Choroid plexus epithelial cell (primary cell): ENCODE measurements around the gene ZNF814.
"Not testable (repeated sequence)": the region's sequence is repeated elsewhere in the genome, so short reads cannot be mapped to it uniquely, and the experiment has no call there.

Experiments used
- DNase-seq: peaks from one replicate; pipeline ENCODE4 v3.0.0-alpha.2; 2010; ENCODE audit warnings: low read depth
- H3K4me3 ChIP-seq: 2 replicates; pipeline ENCODE4 v1.5.1; 2011; ENCODE audit warnings: low read depth, mild to moderate bottlenecking, control low read depth, low read length, moderate library complexity
- CTCF ChIP-seq: conservative IDR thresholded peaks from 2 replicates; pipeline ENCODE4 v1.5.1; 2011; ENCODE audit warnings: low read depth, mild to moderate bottlenecking, control low read depth, inconsistent platforms, low read length, moderate library complexity

The ZNF814 gene

GRCh38 chr19:57907394-57907793, 18.6 kb upstream of the ZNF814 start:
- no peak for DNase-seq
- no peak for TF ChIP-seq CTCF
- no peak overlapping the region for H3K4me3 ChIP-seq

GRCh38 chr19:57905258-57905657, 16.4 kb upstream of the ZNF814 start:
- no peak for DNase-seq
- no peak overlapping the region for H3K4me3 ChIP-seq
- TF ChIP-seq CTCF: no peak

GRCh38 chr19:57903618-57904184, 14.9 kb upstream of the ZNF814 start:
- DNase-seq: no peak
- TF ChIP-seq CTCF: no peak
- no peak overlapping the region for H3K4me3 ChIP-seq

GRCh38 chr19:57900311-57900710, 11.5 kb upstream of the ZNF814 start:
- TF ChIP-seq CTCF: no peak

GRCh38 chr19:57890706-57891105, 1.9 kb upstream of the ZNF814 start:
- not testable (repeated sequence) for H3K4me3 ChIP-seq
- peak; percentile 67 for DNase-seq

More at GRCh38 chr19:57900311-57900710, 11.5 kb upstream of the ZNF814 start:
- no peak overlapping the region for H3K4me3 ChIP-seq
- DNase-seq: no peak

GRCh38 chr19:57888107-57888559, 704 bp downstream of the ZNF814 start:
- DNase-seq: no peak
- H3K4me3 ChIP-seq: peak overlapping the region; percentile 96
- TF ChIP-seq CTCF: no peak

- peak overlapping the region; percentile 96 for H3K4me3 ChIP-seq
- DNase-seq: peak; percentile 39
- no peak for TF ChIP-seq CTCF
Measured at GRCh38 chr19:57887195-57887941, 1.5 kb downstream of the ZNF814 start.
